GM04503 (cell line): ENCODE data around the gene FIGNL2.

Experiments used
- DNase-seq: peaks from one replicate; pipeline ENCODE4 v3.0.0-alpha.2; 2012; ENCODE audit warnings: low read depth

Gene FIGNL2

GRCh38 chr12:51773145-51773869, 75.2 kb downstream of the FIGNL2 start:
- peak; percentile 84 for DNase-seq

GRCh38 chr12:51771008-51771407, 77.5 kb downstream of the FIGNL2 start:
- DNase-seq, result no peak
